Left ventricle myocardium inferior (tissue), 1 donor: ENCODE data around the gene PLAAT1. TPM values are rescaled to one million over a fixed set of nuclear protein-coding genes. Genes with fewer than 3 reads are reported as not detected.

Experiments used
- DNase-seq: peaks from one replicate; pipeline ENCODE4 v3.0.0-alpha.2; 2020
- H3K27ac ChIP-seq: fragments of 200-600 bp; replicated peaks from 2 replicates; pipeline ENCODE4 v1.8.0; 2021
- H3K27me3 ChIP-seq: fragments of 200-600 bp; 2 replicates; pipeline ENCODE4 v1.8.0; 2021; ENCODE audit warnings: low read depth
- H3K36me3 ChIP-seq: fragments of 200-600 bp; 2 replicates; pipeline ENCODE4 v1.8.0; 2021
- H3K4me1 ChIP-seq: fragments of 200-600 bp; 2 replicates; pipeline ENCODE4 v1.8.0; 2021
- H3K4me3 ChIP-seq: fragments of 200-600 bp; 2 replicates; pipeline ENCODE4 v1.8.0; 2021; ENCODE audit warnings: mild to moderate bottlenecking, moderate library complexity
- H3K9me3 ChIP-seq: fragments of 200-600 bp; replicated peaks from 2 replicates; pipeline ENCODE4 v1.8.0; 2021
- CTCF ChIP-seq: fragments of 200-600 bp; IDR thresholded peaks from 2 replicates; pipeline ENCODE4 v1.8.0; 2021; ENCODE audit warnings: antibody characterized with exemption, mild to moderate bottlenecking, borderline replicate concordance
- intact Hi-C: fragments of 100-400 bp; cut with micrococcal nuclease; formaldehyde crosslinking; loops from one replicate; pipeline ENCODE4 v1.11.0; 2022
- total RNA-seq: library from RNA; stranded (reverse); fragmentation: NEBNext Ultra II Directional; extraction: Animal tissue kit (Norgen Biotek cat#: 25700); gene quantifications from one replicate; pipeline ENCODE4 v1.2.1, GENCODE V29; 2021
- donor health status: DM: no; HTN: yes; CAD: no; lungs with severe emphysema.

Gene PLAAT1
- total RNA-seq, 1 donor from 2014 or later = 8.1 TPM

- no peak for TF ChIP-seq CTCF
- no peaks in the 10 kb centered on the region for H3K9me3 ChIP-seq
- no peak overlapping the region for H3K27ac ChIP-seq
- DNase-seq = no peak
- H3K27me3 ChIP-seq = no peaks in the 10 kb centered on the region
- H3K36me3 ChIP-seq = no peaks in the 10 kb centered on the region
- H3K4me1 ChIP-seq = no peaks in the 10 kb centered on the region
- H3K4me3 ChIP-seq = no peak overlapping the region
- intact Hi-C loops = no loop called here
Measured at GRCh38 chr3:193228206-193228605, 12.8 kb upstream of the PLAAT1 start.

DNA sequence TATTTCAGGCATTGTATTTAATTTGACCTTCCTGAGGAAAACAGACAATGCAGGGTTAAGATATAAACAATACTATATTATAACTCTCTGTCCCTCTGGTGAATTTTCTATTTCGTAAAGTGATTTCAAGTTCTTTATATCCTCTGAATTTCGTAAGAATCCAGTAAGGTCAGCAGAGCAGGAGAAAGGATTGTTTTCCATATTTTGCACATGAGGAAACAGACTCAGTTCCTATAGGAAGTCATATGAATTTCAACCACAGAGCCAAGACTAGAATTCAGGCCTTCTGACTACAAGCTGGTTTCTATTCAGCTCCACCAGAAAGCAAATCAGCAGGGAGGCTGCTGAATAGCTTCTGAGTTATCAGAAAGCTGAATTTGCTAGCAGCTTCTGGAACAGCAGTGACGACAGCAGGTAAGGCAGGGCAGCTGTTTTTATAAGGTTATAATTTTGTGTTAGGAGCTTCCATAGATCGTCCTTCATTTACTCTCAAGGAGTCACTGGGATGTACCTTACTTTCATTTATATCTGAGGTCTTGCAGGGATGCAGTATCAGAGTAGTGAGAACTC, 11.1 kb upstream of the PLAAT1 start:
- Histone ChIP-seq H3K27me3 (no peaks in the 10 kb centered on the region), H3K27ac (no peak overlapping the region), H3K9me3 (no peaks in the 10 kb centered on the region), H3K36me3 (no peaks in the 10 kb centered on the region), H3K4me1 (no peaks in the 10 kb centered on the region), H3K4me3 (no peak overlapping the region)
- intact Hi-C loops = no loop called here
- no peak for TF ChIP-seq CTCF
- no peak for DNase-seq

GRCh38 chr3:193230610-193231009, 10.4 kb upstream of the PLAAT1 start:
- TF ChIP-seq CTCF = no peak
- no peaks in the 10 kb centered on the region for H3K9me3 ChIP-seq
- DNase-seq = no peak
- no peak overlapping the region for H3K4me3 ChIP-seq
- H3K27me3 ChIP-seq = no peaks in the 10 kb centered on the region
- no peaks in the 10 kb centered on the region for H3K4me1 ChIP-seq
- intact Hi-C loops = no loop called here
- H3K27ac ChIP-seq = no peak overlapping the region
- no peaks in the 10 kb centered on the region for H3K36me3 ChIP-seq

GRCh38 chr3:193231201-193231600, 9.8 kb upstream of the PLAAT1 start:
- intact Hi-C loops = no loop called here
- no peak for TF ChIP-seq CTCF
- H3K4me3 ChIP-seq = no peak overlapping the region
- H3K27me3 ChIP-seq = no peaks in the 10 kb centered on the region
- no peak overlapping the region for H3K27ac ChIP-seq
- H3K9me3 ChIP-seq = no peaks in the 10 kb centered on the region
- no peak for DNase-seq
- no peaks in the 10 kb centered on the region for H3K4me1 ChIP-seq
- no peaks in the 10 kb centered on the region for H3K36me3 ChIP-seq

- Histone ChIP-seq H3K27ac (no peak overlapping the region), H3K27me3 (peaks cover 5% of the 10 kb centered on the region), H3K36me3 (no peaks in the 10 kb centered on the region), H3K4me3 (no peak overlapping the region), H3K4me1 (peaks cover 10% of the 10 kb centered on the region), H3K9me3 (no peaks in the 10 kb centered on the region)
- DNase-seq = no peak
- no peak for TF ChIP-seq CTCF
- intact Hi-C loops = no loop called here
Measured at GRCh38 chr3:193236599-193236998, 4.4 kb upstream of the PLAAT1 start.
